NCI-H187 (cell line): ENCODE measurements around the gene FAM153A.
"Not testable (repeated sequence)": the region's sequence is repeated elsewhere in the genome, so short reads cannot be mapped to it uniquely, and the experiment has no call there.

Experiments
- DNase-seq, 2 experiments: peaks; one replicate each; lab custom pipeline; 2025; lab: John Stamatoyannopoulos, UW

Gene FAM153A

DNA sequence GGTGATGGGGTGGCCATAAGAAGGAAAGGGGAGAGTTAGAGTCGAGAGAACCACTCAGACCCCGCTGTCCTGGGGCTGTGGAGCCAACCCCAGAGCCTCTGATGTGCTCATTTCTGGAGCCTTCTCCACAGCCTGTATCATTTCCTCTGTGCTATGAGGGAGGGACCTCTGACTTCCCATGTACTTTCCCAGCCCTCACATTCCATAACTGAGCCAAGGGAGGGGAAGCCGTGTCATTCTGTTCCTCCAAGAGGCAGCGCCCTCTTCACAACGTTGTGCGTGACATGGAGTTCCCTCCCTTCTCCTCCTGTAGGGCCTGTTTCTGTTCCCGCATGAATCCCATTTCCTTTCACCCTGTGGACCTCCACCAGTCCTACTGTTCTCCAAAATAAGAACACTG is 57.8 kb downstream of the FAM153A start:
- not testable (repeated sequence) for DNase-seq

- not testable (repeated sequence) for DNase-seq
These were observed 58.7 kb downstream of the FAM153A start for GRCh38 chr5:177723831-177724485.

- DNase-seq: not testable (repeated sequence)
These were observed 59.9 kb downstream of the FAM153A start for GRCh38 chr5:177722829-177723228.

DNA sequence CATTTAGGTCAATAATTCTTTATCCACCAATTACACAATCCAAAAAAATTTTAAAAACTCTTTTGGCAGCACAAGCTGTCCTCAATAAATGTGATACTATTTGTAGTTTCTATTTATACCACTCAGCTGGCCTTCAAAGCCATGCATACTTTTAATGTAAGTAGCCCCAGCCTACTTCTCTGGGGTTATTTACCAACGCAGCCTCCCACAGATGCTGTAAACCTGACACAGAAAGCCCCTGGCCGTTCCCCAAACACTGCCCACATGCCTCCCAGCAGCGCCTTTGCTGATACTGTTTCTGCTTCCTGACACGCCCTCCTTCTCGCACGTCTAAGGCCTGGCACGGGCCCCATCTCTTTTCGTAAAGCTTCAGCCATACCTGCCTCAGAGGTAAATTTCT is 62.7 kb downstream of the FAM153A start:
- DNase-seq: not testable (repeated sequence)

GRCh38 chr5:177715423-177715822 is 67.3 kb downstream of the FAM153A start:
- DNase-seq: not testable (repeated sequence)

- DNase-seq: not testable (repeated sequence)
These were observed 86.6 kb downstream of the FAM153A start for GRCh38 chr5:177696100-177696499.

GRCh38 chr5:177695356-177695930 is 87.3 kb downstream of the FAM153A start:
- not testable (repeated sequence) for DNase-seq

- not testable (repeated sequence) for DNase-seq
These were observed 88.2 kb downstream of the FAM153A start for GRCh38 chr5:177694518-177694835.

DNA sequence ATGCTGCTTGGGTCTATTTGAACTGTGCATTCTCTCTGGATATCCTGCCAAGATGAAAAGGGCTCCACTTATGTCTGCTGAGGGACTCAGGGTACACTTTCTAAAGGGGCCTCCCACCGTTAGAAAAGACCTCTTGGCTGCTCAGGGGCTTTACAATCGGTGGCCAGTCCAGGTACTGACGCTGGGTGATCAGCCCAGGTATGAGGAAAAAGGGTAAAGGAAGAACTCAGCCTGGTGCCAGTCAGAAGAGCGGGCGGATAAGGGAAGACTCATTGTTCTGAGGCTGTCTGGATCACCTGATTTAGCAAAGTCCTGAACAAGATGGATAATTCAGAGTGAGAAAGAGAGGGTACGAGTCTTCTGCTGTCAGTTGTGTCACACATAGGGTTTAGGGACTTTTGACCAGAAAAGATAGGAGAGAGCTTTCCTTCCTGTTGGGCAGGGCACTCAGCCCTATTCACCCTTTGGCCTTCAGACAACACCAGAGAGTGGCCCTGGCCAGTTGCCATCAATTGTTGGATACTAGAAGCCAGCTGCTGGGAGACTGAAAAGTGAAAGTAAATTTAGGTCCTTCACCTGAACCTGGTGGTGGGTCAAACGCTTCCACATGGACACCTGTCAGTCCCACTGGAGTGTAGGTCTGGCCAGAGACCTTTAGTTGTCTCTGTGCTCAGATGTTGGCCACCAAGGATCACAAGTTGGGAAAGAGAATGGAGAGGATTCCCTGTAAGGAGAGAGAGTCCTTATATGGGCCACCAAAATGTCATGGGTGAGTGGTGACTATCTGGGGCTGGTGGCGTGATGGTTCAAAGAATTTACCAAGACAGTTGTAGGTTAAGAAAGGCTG is 88.8 kb downstream of the FAM153A start:
- DNase-seq: not testable (repeated sequence)

- DNase-seq: not testable (repeated sequence)
These were observed 89.7 kb downstream of the FAM153A start for GRCh38 chr5:177692969-177693368.

GRCh38 chr5:177692507-177692906 is 90.2 kb downstream of the FAM153A start:
- DNase-seq: not testable (repeated sequence)

DNA sequence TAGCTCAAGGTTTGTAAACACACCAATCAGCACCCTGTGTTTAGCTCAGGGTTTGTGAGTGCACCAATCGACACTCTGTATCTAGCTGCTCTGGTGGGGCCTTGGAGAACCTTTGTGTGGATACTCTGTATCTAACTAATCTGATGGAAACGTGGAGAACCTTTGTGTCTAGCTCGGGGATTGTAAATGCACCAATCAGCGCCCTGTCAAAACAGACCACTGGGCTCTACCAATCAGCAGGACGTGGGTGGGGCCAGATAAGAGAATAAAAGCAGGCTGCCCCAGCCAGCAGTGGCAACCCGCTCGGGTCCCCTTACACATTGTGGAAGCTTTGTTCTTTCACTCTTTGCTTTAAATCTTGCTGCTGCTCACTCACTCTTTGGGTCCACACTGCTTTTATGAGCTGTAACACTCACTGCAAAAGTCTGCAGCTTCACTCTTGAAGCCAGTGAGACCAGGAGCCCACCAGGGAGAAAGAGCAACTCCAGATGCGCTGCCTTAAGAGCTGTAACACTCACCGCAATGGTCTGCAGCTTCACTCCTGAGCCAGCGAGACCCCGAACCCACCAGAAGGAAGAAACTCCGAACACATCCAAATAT is 93.6 kb downstream of the FAM153A start:
- DNase-seq: not testable (repeated sequence)

DNA sequence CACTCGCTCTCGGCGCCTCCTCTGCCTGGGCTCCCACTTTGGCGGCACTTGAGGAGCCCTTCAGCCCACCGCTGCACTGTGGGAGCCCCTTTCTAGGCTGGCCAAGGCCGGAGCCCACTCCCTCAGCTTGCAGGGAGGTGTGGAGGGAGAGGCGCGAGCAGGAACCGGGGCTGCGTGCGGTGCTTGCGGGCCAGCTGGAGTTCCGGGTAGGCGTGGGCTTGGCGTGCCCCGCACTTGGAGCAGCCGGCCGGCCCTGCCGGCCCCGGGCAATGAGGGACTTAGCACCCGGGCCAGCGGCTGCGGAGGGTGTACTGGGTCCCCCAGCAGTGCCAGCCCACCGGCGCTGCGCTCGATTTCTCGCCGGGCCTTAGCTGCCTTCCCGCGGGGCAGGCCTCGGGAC is 94.6 kb downstream of the FAM153A start:
- DNase-seq: not testable (repeated sequence)

GRCh38 chr5:177681920-177682319 is 100.8 kb downstream of the FAM153A start:
- not testable (repeated sequence) for DNase-seq
